ENCODE data around the gene RASAL2.

Gene RASAL2

DNA sequence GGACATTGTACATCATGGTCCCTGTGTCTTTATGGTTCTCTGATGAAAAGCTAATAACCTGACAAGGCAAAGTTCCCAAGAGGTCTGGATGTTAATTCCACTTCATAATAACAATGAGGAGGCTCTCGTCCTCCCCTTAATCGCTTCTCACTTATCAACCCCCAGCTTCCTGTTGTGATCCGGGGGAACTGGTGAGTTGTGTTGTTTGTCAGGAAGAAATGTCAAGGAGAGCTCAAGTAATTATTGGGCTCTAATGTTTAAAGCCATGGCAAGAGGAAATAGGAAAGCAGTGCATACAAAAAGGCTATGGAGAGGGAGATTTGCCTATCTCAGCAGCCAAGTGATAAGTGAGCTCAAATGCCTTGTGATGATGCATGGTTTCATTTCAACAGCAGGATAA lies 42.8 kb upstream of the RASAL2 start:
- TF ChIP-seq, protein P1, sequence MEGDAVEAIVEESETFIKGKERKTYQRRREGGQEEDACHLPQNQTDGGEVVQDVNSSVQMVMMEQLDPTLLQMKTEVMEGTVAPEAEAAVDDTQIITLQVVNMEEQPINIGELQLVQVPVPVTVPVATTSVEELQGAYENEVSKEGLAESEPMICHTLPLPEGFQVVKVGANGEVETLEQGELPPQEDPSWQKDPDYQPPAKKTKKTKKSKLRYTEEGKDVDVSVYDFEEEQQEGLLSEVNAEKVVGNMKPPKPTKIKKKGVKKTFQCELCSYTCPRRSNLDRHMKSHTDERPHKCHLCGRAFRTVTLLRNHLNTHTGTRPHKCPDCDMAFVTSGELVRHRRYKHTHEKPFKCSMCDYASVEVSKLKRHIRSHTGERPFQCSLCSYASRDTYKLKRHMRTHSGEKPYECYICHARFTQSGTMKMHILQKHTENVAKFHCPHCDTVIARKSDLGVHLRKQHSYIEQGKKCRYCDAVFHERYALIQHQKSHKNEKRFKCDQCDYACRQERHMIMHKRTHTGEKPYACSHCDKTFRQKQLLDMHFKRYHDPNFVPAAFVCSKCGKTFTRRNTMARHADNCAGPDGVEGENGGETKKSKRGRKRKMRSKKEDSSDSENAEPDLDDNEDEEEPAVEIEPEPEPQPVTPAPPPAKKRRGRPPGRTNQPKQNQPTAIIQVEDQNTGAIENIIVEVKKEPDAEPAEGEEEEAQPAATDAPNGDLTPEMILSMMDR (IDR thresholded peaks at IDR 0.05; ENCODE audit: control insufficient read depth, extremely low read depth, insufficient read depth): no peak
- no peak for DNase-seq (ENCODE audit: low read depth)
- H3K4me3 ChIP-seq (ENCODE audit: low read depth, low read length): no peak overlapping the region

DNA sequence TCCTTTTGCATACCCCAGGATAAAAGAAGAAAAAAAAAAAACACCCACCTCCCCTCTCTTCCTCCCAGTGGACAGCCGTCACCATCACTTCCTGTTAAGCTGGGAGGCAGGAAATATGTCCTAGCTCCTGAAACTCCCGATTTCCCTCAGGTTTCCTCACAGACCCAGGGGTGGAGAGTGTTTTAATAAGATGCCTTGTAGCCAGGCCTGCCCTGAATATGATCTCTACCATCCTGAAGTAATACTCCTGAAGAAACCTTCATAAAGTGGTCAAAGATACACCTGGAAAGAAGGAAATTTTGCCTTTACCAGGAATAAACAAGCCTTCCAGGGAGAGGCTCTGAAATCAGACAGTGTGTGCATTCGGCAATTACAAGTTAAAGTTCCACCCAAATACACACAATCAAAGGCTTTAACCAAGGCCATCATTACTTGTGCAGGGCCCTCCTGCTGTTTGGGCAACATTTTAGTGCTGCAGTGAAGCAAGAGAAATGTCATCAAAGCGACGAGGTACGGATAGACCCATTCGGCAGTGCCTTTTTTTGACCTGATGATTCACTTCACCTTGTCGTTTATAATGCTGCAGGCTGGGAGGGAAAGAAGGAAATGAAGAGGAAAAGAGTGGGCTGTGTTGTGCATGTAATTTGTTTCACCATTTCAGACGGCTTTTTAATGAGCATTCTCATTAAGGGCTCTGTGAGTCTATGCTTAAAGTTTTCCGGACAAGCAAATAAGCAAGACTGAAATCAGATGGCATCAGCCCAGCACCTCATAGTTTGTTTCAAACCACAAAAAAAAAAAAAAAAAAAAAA lies 41.0 kb upstream of the RASAL2 start:
- TF ChIP-seq, protein P1 (IDR thresholded peaks at IDR 0.05; ENCODE audit: control insufficient read depth, extremely low read depth, insufficient read depth): no peak
- DNase-seq (ENCODE audit: low read depth): no peak
- no peak overlapping the region for H3K4me3 ChIP-seq (ENCODE audit: low read depth, low read length)

DNA sequence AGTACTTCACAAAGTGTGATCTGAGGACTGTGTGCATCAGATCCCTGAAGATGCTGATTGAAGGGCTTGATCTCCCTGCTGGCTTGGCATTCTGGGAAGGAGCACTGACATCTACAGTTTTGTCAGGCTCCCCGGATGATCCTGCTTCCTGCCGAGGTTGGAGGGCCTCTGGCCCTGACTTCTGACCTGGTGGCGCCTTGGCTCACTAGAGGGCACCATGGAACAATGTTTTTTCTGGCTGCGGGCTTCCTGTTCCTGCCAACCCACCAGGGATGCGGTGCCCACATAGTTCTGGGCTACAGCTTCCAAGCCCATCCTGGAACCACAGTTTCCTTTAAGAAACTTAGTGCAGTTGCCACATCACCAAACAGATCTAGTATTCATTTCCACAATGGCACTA lies 38.8 kb upstream of the RASAL2 start:
- TF ChIP-seq, protein P1 (IDR thresholded peaks at IDR 0.05; ENCODE audit: control insufficient read depth, extremely low read depth, insufficient read depth): peak; percentile 65
- no peak overlapping the region for H3K4me3 ChIP-seq (ENCODE audit: low read depth, low read length)
- DNase-seq (ENCODE audit: low read depth): no peak

DNA sequence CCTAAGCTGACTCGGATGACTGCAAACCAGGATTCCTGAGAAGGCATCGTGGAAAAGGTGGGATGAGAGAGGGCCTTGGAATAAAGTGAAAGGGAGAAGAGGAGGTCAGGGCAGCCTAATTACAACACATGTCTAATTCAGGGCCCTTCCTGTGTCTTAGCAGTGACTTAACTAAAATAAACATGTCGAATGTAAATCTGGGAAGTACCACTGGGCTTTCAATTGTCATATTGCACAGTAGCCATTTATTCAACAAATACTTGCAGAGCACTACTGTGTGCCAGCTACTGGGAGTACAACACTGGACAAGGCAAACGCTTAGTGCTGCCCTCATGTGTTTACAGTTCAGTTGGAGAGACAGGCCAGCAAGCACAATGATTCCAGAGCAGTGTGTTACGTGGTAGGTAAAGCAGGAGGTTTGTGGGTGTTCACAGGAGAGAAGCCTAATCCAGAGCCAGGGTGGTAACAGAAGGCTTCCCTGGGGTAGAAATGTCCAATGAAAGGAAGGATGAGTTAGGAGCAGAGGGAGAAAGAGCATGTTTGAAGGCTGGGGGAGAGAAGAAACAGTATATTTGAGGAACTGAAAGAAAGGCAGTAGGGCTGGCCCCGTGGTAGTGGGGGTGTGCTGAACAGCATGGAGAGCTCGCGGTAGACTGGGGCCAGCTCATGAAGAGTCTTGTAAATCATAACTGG lies 38.0 kb upstream of the RASAL2 start:
- no peak overlapping the region for H3K4me3 ChIP-seq (ENCODE audit: low read depth, low read length)
- TF ChIP-seq, protein P1 (IDR thresholded peaks at IDR 0.05; ENCODE audit: control insufficient read depth, extremely low read depth, insufficient read depth): peak; percentile 53
- no peak for DNase-seq (ENCODE audit: low read depth)

DNA sequence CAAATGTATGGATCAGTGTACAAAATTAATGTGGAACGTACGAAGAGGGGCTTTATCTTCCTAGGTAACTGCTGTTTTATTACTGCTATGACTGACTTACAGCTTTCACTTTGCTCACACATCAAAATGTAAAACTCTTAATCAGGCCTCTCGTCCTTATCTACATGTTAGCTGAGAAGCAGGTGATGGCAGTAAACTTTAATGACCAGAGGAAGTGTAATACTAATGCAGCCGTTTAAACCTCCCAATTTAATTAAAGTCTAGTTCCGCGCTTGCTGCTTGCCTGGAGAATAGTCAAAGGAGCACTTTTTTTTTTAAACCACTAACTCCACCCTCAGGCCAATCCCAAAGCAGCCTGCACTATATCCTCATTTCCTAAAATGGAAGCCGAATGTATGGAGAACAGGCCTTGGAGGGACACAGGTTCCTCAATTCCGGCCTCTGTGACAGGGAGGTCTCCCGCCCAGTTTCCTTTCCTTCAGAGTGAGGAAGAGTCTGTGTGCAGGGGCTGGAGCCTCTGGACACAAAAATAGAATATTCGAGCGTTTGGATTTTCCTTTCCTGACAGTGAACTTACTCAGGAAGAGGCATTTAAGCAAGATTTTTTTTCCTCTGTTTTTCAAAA lies 36.7 kb upstream of the RASAL2 start:
- H3K4me3 ChIP-seq (ENCODE audit: low read depth, low read length): no peak overlapping the region
- DNase-seq (ENCODE audit: low read depth): no peak
- TF ChIP-seq, protein P1 (IDR thresholded peaks at IDR 0.05; ENCODE audit: control insufficient read depth, extremely low read depth, insufficient read depth): no peak

DNA sequence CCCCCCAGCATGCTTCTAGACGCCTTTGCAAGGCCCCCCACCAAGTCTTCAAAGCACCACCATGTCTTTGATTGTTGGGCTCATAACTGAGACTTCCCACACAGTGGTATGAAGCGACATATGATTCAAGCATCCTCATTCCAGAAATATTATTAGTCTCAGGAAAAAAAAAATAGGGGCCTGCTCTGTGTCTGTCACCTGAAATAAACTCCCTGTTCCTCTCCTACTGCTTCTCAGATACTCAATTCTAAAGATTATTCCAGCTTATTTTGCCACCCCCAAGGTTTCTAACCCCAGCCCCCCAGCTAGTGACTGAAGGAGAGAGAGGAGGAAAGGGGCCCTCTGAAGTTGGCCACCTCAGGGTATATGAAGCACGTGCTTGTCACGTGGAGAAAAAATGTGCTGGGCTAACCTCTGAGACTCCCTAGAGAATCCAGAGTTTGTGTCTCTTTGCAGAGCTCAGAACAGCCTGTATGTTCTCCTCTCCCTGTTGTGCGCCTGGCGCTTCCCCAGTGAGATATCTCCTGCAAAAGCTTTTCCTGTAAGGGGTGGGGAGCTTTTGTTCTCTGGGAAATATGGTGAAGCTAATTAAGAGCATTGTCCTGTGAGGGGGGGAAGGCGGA lies 35.9 kb upstream of the RASAL2 start:
- H3K4me3 ChIP-seq (ENCODE audit: low read depth, low read length): no peak overlapping the region
- TF ChIP-seq, protein P1 (IDR thresholded peaks at IDR 0.05; ENCODE audit: control insufficient read depth, extremely low read depth, insufficient read depth): no peak
- no peak for DNase-seq (ENCODE audit: low read depth)

All from LNCaP clone FGC (cell line).